Thoracic aorta (tissue), 2 donors: ENCODE data around the gene CWC27. TPM values are rescaled to one million over a fixed set of nuclear protein-coding genes. Genes with fewer than 3 reads are reported as not detected.

Experiments used
- ATAC-seq: fragments of 150-250 bp; one replicate; pipeline ENCODE4 v1.8.0; 2017; ENCODE audit warnings: low read depth; ENCODE audit not compliant: insufficient number of reproducible peaks, low FRiP score
- DNase-seq: peaks from one replicate; pipeline ENCODE4 v3.0.0-alpha.2; 2020; ENCODE audit warnings: low spot score
- H3K27ac ChIP-seq, 2 donors: fragments of 200-600 bp; sonication (generic); 1 replicate in 1 of 2; 2 replicates in 1 of 2; pipeline ENCODE4 v1.5.1; 2016; ENCODE audit warnings: mild to moderate bottlenecking in 2 of 2, moderate library complexity in 2 of 2
- H3K27me3 ChIP-seq: fragments of 200-600 bp; sonication (generic); replicated peaks from 2 replicates; pipeline ENCODE4 v1.6.0; 2016; ENCODE audit warnings: mild to moderate bottlenecking; ENCODE audit not compliant: insufficient read depth
- H3K36me3 ChIP-seq: fragments of 200-600 bp; sonication (generic); one replicate; pipeline ENCODE4 v1.5.1; 2016
- H3K4me1 ChIP-seq, 2 donors: fragments of 200-600 bp; sonication (generic); 1 replicate in 1 of 2; 2 replicates in 1 of 2; pipeline versions ENCODE4 v1.5.1 to v1.6.0; 2016; ENCODE audit warnings: low read depth in 2 of 2, mild to moderate bottlenecking in 1 of 2; ENCODE audit not compliant: control insufficient read depth in 1 of 2
- H3K4me3 ChIP-seq: fragments of 200-600 bp; sonication (generic); 2 replicates; pipeline ENCODE4 v1.5.1; 2016; ENCODE audit warnings: mild to moderate bottlenecking
- H3K9me3 ChIP-seq: fragments of 200-600 bp; sonication (generic); 2 replicates; pipeline ENCODE4 v1.5.1; 2016
- total RNA-seq, 2 donors: library from RNA; depleted of rRNA; stranded (reverse); fragments of >200 nt; gene quantifications; one replicate each; pipeline versions ENCODE4 v1.1.0 to v1.2.3, GENCODE V29; 2016
- TF ChIP-seq, protein P1 (sequence below): fragments of 200-600 bp; sonication (generic); IDR thresholded peaks from one replicate; pipeline ENCODE4 v1.5.1; 2019; ENCODE audit warnings: antibody characterized with exemption

CWC27 gene
- total RNA-seq, 2 donors from 2014 or later: 13.4 to 24.8 TPM

DNA sequence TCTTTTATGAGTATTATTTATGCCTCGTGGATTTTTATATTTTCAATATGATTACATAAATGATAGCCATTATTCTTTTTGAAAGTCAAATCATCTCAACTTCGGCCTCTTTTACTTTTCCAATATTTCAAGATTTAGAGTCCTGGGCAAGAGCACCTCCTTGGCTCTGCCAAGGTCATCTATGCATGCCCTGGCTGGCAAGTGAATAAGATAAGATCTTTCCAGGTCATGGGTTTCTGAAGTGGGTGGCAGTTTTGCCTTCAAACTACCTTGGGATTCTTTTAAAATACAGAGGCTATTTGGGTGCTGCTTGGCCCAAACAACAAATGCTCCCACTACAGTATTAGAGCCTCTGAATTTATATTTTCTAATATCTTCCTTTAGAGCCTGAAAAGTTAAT lies 95.4 kb downstream of the CWC27 start:
- ATAC-seq (no peak), DNase-seq (no peak)
- Histone ChIP-seq H3K4me1 (peaks cover 0 to under 1% of the 10 kb centered on the region in 2 donors), H3K27ac (no peak overlapping the region), H3K4me3 (no peak overlapping the region), H3K9me3 (no peaks in the 10 kb centered on the region), H3K36me3 (no peaks in the 10 kb centered on the region), H3K27me3 (no peaks in the 10 kb centered on the region)
- TF ChIP-seq, protein P1, sequence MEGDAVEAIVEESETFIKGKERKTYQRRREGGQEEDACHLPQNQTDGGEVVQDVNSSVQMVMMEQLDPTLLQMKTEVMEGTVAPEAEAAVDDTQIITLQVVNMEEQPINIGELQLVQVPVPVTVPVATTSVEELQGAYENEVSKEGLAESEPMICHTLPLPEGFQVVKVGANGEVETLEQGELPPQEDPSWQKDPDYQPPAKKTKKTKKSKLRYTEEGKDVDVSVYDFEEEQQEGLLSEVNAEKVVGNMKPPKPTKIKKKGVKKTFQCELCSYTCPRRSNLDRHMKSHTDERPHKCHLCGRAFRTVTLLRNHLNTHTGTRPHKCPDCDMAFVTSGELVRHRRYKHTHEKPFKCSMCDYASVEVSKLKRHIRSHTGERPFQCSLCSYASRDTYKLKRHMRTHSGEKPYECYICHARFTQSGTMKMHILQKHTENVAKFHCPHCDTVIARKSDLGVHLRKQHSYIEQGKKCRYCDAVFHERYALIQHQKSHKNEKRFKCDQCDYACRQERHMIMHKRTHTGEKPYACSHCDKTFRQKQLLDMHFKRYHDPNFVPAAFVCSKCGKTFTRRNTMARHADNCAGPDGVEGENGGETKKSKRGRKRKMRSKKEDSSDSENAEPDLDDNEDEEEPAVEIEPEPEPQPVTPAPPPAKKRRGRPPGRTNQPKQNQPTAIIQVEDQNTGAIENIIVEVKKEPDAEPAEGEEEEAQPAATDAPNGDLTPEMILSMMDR: no peak

DNA sequence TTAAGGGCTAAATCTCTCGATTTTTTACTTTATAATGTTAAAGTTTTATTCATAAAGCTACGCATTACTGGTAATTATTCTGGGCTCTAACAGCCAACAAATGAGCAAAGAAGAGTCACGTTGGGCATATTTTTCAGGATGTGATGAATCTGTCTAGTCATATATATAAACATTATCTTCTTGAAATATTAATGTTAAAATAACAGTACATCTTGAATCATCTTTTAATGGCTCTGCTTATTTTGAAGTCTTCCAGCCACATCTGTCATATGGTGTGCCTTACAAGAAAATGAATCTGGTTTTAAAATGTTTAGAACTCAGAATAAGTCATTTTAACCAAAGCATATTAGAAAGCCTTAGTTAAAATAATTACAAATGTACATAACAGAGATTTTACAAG lies 96.9 kb downstream of the CWC27 start:
- peaks cover 6 to 7% of the 10 kb centered on the region in 2 donors for H3K4me1 ChIP-seq
- DNase-seq (no peak), ATAC-seq (no peak)
- no peaks in the 10 kb centered on the region for H3K36me3 ChIP-seq
- H3K27ac ChIP-seq: no peak overlapping the region
- TF ChIP-seq, protein P1: no peak
- no peaks in the 10 kb centered on the region for H3K27me3 ChIP-seq
- H3K9me3 ChIP-seq: no peaks in the 10 kb centered on the region
- H3K4me3 ChIP-seq: no peak overlapping the region

- no peaks in the 10 kb centered on the region for H3K36me3 ChIP-seq
- ATAC-seq: no peak
- TF ChIP-seq, protein P1: no peak
Observed at GRCh38 chr5:64869419-64869818, 100.7 kb downstream of the CWC27 start.

DNA sequence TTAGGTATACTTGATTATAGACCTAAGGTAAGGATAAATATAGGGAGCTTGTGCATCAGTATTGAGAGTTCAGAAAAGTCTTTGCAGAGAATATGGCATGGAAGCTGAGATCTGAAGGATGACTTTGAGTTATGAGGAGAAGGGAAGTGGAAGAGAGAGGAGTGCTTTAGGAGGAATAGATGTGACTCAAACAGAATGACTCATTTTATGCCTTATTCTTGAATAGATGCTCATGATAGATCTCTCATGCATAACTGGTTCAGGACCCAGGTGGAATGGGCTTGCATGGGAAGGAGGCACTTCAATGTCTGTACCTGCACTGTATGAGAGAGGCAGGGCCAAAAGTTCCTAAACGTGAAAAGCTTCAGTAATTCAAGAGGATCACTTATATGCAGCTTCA lies 103.3 kb downstream of the CWC27 start:
- Histone ChIP-seq H3K36me3 (no peaks in the 10 kb centered on the region), H3K27ac (no peak overlapping the region), H3K4me3 (no peak overlapping the region), H3K4me1 (peaks cover 6 to 7% of the 10 kb centered on the region in 2 donors), H3K27me3 (no peaks in the 10 kb centered on the region), H3K9me3 (no peaks in the 10 kb centered on the region)
- TF ChIP-seq, protein P1: no peak
- no peak for DNase-seq
- no peak for ATAC-seq

More at GRCh38 chr5:64869419-64869818, 100.7 kb downstream of the CWC27 start:
- Histone ChIP-seq H3K4me1 (peaks cover 6 to 7% of the 10 kb centered on the region in 2 donors), H3K4me3 (no peak overlapping the region), H3K9me3 (no peaks in the 10 kb centered on the region), H3K27ac (no peak overlapping the region), H3K27me3 (no peaks in the 10 kb centered on the region)
- no peak for DNase-seq

GRCh38 chr5:64873441-64873840 lies 104.7 kb downstream of the CWC27 start:
- ATAC-seq (no peak), DNase-seq (no peak)

More at GRCh38 chr5:64873441-64873840, 104.7 kb downstream of the CWC27 start:
- no peaks in the 10 kb centered on the region for H3K27me3 ChIP-seq
- H3K9me3 ChIP-seq: no peaks in the 10 kb centered on the region
- no peak overlapping the region for H3K4me3 ChIP-seq
- H3K4me1 ChIP-seq: peaks cover 6 to 7% of the 10 kb centered on the region in 2 donors
- no peak overlapping the region for H3K27ac ChIP-seq
- H3K36me3 ChIP-seq: no peaks in the 10 kb centered on the region
- TF ChIP-seq, protein P1: no peak
